SK-N-SH (cell line): ENCODE measurements around the gene PTPRS. TPM values are rescaled to one million over a fixed set of nuclear protein-coding genes. Genes with fewer than 3 reads are reported as not detected.

Experiments used
- CTCF ChIA-PET: fragments of 300-600, 350-600 bp; formaldehyde crosslinking; extraction: SDS; loops from one replicate; lab custom pipeline; 2021; lab: Yijun Ruan, JAX
- POLR2A ChIA-PET: fragments of 350-600 bp; sonication (Branson Sonifier 250); formaldehyde crosslinking; extraction: SDS; loops from one replicate; lab custom pipeline; 2020; ENCODE audit warnings: antibody characterized with exemption, inconsistent platforms; lab: Yijun Ruan, JAX
- DNase-seq: peaks from one replicate; pipeline ENCODE4 v3.0.0; 2012
- H2AFZ ChIP-seq: fragments of 200-600 bp; sonication (generic); 2 replicates; pipeline ENCODE4 v1.8.1; 2016; ENCODE audit warnings: antibody characterized with exemption, mild to moderate bottlenecking, low read depth
- H3F3A ChIP-seq: fragments of 200-600 bp; sonication (generic); replicated peaks from 2 replicates; pipeline ENCODE3; 2016; ENCODE audit warnings: antibody characterized with exemption, mild to moderate bottlenecking; ENCODE audit not compliant: insufficient read depth
- H3K27ac ChIP-seq, 2 experiments: fragments of 200-500 bp in 1 of 2; fragments of 200-600 bp in 1 of 2; sonication (Bioruptor generic) in 1 of 2; sonication (generic), shearing (Covaris generic) in 1 of 2; 2 replicates each; pipeline versions ENCODE4 v1.5.1 to v1.6.1; 2014 to 2016; ENCODE audit warnings: low read depth in 2 of 2, inconsistent platforms in 1 of 2, low read length in 1 of 2, mild to moderate bottlenecking in 1 of 2, mixed read lengths in 1 of 2
- H3K27me3 ChIP-seq: fragments of 200-600 bp; sonication (generic), shearing (Covaris generic); 2 replicates; pipeline ENCODE4 v1.6.1; 2016; ENCODE audit warnings: mixed run types; ENCODE audit not compliant: insufficient read depth
- H3K36me3 ChIP-seq, 2 experiments: fragments of 200-500 bp in 1 of 2; fragments of 200-600 bp in 1 of 2; sonication (Bioruptor generic) in 1 of 2; sonication (generic) in 1 of 2; replicated peaks in 1 of 2; 2 replicates each; pipeline versions ENCODE3 to v1.5.1; 2014 to 2016; ENCODE audit warnings: low read length in 1 of 2, mild to moderate bottlenecking in 1 of 2; ENCODE audit not compliant: insufficient read depth in 2 of 2, control insufficient read depth in 1 of 2
- H3K4me1 ChIP-seq, 2 experiments: fragments of 200-500 bp in 1 of 2; fragments of 200-600 bp in 1 of 2; sonication (Bioruptor generic) in 1 of 2; sonication (generic), shearing (Covaris generic) in 1 of 2; 2 replicates each; pipeline versions ENCODE4 v1.5.1 to v1.6.1; 2014 to 2016; ENCODE audit warnings: low read depth in 1 of 2, low read length in 1 of 2, mixed run types in 1 of 2; ENCODE audit not compliant: insufficient read depth in 2 of 2, control insufficient read depth in 1 of 2
- H3K4me2 ChIP-seq: fragments of 200-600 bp; sonication (generic), shearing (Covaris generic); 2 replicates; pipeline ENCODE4 v1.6.1; 2017; ENCODE audit warnings: mixed run types
- H3K4me3 ChIP-seq, 2 experiments: fragments of 200-500 bp in 1 of 2; fragments of 200-600 bp in 1 of 2; sonication (Bioruptor generic) in 1 of 2; sonication (generic), shearing (Covaris generic) in 1 of 2; 2 replicates each; pipeline versions ENCODE4 v1.5.1 to v1.8.1; 2014 to 2016; ENCODE audit warnings: low read depth in 2 of 2, inconsistent platforms in 1 of 2, low read length in 1 of 2, mild to moderate bottlenecking in 1 of 2, mixed read lengths in 1 of 2, moderate library complexity in 1 of 2
- H3K79me2 ChIP-seq: fragments of 200-600 bp; sonication (generic); 2 replicates; pipeline ENCODE4 v1.8.1; 2017; ENCODE audit warnings: mild to moderate bottlenecking; ENCODE audit not compliant: insufficient read depth
- H3K9ac ChIP-seq: fragments of 200-600 bp; sonication (generic); 2 replicates; pipeline ENCODE4 v1.6.1; 2017; ENCODE audit warnings: mixed run types
- H3K9me2 ChIP-seq: fragments of 200-600 bp; sonication (generic); 2 replicates; pipeline ENCODE4 v1.6.1; 2017; ENCODE audit warnings: mixed run types
- H3K9me3 ChIP-seq: fragments of 200-600 bp; sonication (generic); 2 replicates; pipeline ENCODE4 v1.6.1; 2017; ENCODE audit warnings: mixed run types, mild to moderate bottlenecking, moderate library complexity
- H4K20me1 ChIP-seq: fragments of 200-600 bp; sonication (generic); 2 replicates; pipeline ENCODE4 v1.6.1; 2017; ENCODE audit warnings: mild to moderate bottlenecking, mixed run types; ENCODE audit not compliant: insufficient read depth
- CHD2 ChIP-seq: fragments of 150-350 bp; IDR thresholded peaks from 2 replicates; pipeline ENCODE4 v1.6.1; 2018; ENCODE audit warnings: low read length; ENCODE audit not compliant: partially characterized antibody
- EP300 ChIP-seq, 2 experiments: IDR thresholded peaks; 2 replicates each; pipeline versions ENCODE4 v1.4.0 to v1.6.1; 2012; ENCODE audit warnings: borderline replicate concordance in 1 of 2, low read depth in 1 of 2, low read length in 1 of 2
- FOXJ3 ChIP-seq: sonication (generic); formaldehyde crosslinking; IDR thresholded peaks from 2 replicates; pipeline ENCODE4 v1.5.1; 2020; ENCODE audit warnings: mild to moderate bottlenecking, missing genetic modification reagents
- GATA2 ChIP-seq: sonication (generic); formaldehyde crosslinking; IDR thresholded peaks from 2 replicates; pipeline ENCODE4 v1.5.0; 2020; ENCODE audit warnings: mild to moderate bottlenecking, missing genetic modification reagents
- JUND ChIP-seq: IDR thresholded peaks from 2 replicates; pipeline ENCODE4 v1.4.0; 2012
- MEF2A ChIP-seq: IDR thresholded peaks from 2 replicates; pipeline ENCODE4 v1.4.0; 2012; ENCODE audit warnings: low read depth, borderline replicate concordance
- MXI1 ChIP-seq: IDR thresholded peaks from 2 replicates; pipeline ENCODE4 v1.6.1; 2012; ENCODE audit warnings: mild to moderate bottlenecking, low read depth, low read length, improper control_type of control experiment
- RAD21 ChIP-seq: IDR thresholded peaks from 2 replicates; pipeline ENCODE4 v1.6.1; 2012; ENCODE audit warnings: mild to moderate bottlenecking, low read length
- RCOR1 ChIP-seq: fragments of 150-350 bp; IDR thresholded peaks from 2 replicates; pipeline ENCODE4 v1.6.1; 2017; ENCODE audit warnings: antibody characterized with exemption, low read length
- SIN3A ChIP-seq: IDR thresholded peaks from 2 replicates; pipeline ENCODE4 v1.6.1; 2012; ENCODE audit warnings: low read depth, mild to moderate bottlenecking, low read length, moderate library complexity, borderline replicate concordance
- TAF1 ChIP-seq: IDR thresholded peaks from 2 replicates; pipeline ENCODE4 v1.6.1; 2012; ENCODE audit warnings: low read depth, mild to moderate bottlenecking, low read length, moderate library complexity, borderline replicate concordance
- TCF12 ChIP-seq: IDR thresholded peaks from 2 replicates; pipeline ENCODE4 v1.4.0; 2012
- WGBS: methylation state at CpG from one replicate; pipeline ENCODE4 v1.1.6; 2017; ENCODE audit warnings: low lambda C conversion rate; 5-methylcytosine and 5-hydroxymethylcytosine counted together
- polyA plus RNA-seq, 3 experiments: library from polyadenylated mRNA; depleted of rRNA; stranded (reverse); fragments of >200 nt; gene quantifications; 2 replicates each; pipeline ENCODE4 v1.2.3, GENCODE V29; 2012
- TF ChIP-seq, protein P1 (sequence below): fragments of 150-350 bp; IDR thresholded peaks from 2 replicates; pipeline ENCODE4 v1.6.1; 2017; ENCODE audit warnings: antibody characterized with exemption, low read length, low read depth, borderline replicate concordance
- TF ChIP-seq, protein P2 (sequence below): IDR thresholded peaks from 2 replicates; pipeline ENCODE4 v1.4.0; 2012; ENCODE audit warnings: low read depth, borderline replicate concordance
- TF ChIP-seq, protein P3 (sequence below): fragments of 200-600 bp; sonication (generic); IDR thresholded peaks from 2 replicates; pipeline ENCODE4 v1.6.1; 2017; ENCODE audit warnings: antibody characterized with exemption, mild to moderate bottlenecking, moderate library complexity

PTPRS gene
- polyA plus RNA-seq, 1 of the 3 experiments (the other 2 are of a cell fraction), result 91.0 TPM

DNA sequence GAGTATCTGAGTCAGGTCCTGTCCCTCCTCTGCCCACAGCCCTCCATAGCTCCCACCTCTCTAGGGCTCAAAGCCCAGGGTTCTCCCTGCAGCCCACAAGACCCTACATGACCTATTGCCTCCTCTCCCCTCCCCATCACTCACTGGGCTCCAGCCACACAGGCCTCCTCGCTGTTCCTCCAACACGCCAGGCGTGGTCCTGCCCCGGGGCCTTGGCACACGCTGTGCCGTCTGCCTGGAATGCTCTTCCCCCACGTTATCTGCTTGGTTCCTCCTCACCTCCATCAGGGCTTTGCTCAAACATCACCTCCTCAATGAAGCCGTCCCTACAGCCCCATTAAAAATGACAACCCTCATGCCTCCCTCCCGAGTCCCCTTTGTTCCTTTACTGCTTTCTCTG lies 21.1 kb downstream of the PTPRS start (continued):
- TF ChIP-seq, protein P1, sequence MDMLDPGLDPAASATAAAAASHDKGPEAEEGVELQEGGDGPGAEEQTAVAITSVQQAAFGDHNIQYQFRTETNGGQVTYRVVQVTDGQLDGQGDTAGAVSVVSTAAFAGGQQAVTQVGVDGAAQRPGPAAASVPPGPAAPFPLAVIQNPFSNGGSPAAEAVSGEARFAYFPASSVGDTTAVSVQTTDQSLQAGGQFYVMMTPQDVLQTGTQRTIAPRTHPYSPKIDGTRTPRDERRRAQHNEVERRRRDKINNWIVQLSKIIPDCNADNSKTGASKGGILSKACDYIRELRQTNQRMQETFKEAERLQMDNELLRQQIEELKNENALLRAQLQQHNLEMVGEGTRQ, result no peak
- TF ChIP-seq RCOR1, result no peak
- no peak for TF ChIP-seq MEF2A
- TF ChIP-seq, protein P2, sequence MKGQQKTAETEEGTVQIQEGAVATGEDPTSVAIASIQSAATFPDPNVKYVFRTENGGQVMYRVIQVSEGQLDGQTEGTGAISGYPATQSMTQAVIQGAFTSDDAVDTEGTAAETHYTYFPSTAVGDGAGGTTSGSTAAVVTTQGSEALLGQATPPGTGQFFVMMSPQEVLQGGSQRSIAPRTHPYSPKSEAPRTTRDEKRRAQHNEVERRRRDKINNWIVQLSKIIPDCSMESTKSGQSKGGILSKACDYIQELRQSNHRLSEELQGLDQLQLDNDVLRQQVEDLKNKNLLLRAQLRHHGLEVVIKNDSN, result no peak
- no peak for TF ChIP-seq MXI1
- no peak for TF ChIP-seq TAF1

DNA sequence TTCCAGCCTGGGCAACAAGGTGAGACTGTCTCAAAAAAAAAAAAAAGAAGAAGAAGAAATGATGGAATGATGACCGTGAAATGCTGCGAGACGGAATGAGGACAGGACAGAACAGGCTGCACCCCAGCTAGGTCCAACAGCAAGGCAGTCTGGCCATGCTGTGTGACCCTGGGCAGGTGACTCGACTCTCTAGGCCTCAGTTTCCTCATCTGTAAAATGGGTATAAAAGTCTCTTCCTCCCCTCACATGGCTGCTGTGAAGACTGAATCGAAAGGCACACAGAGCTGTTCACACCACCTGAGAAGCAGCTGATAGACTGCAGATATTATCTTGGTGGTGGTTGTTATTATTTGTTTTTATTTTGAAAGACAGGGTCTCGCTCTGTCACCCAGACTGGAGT lies 22.3 kb downstream of the PTPRS start:
- H3K27ac ChIP-seq, result no peak overlapping the region
- H3K79me2 ChIP-seq, result no peaks in the 10 kb centered on the region
- no peaks in the 10 kb centered on the region for H3K9me3 ChIP-seq
- no peak overlapping the region for H2AFZ ChIP-seq
- H3K4me2 ChIP-seq, result no peak overlapping the region
- CTCF ChIA-PET, result interaction anchor here (0.9 to 1.0 kb wide), 2 partner anchors 16 to 19 kb away, joined by 3 read pairs; no protein-coding TSS in a partner anchor
- DNase-seq, result no peak
- no peaks in the 10 kb centered on the region for H3K27me3 ChIP-seq
- no peaks in the 10 kb centered on the region for H3K9me2 ChIP-seq
- WGBS, result 91% methylated on average over 6 of the region's 6 CpGs
- no peak overlapping the region for H3K9ac ChIP-seq
- H4K20me1 ChIP-seq, result peaks cover 33% of the 10 kb centered on the region; the same call in 1 of the 2 replicates
- H3K4me1 ChIP-seq, result peaks cover 0 to 1% of the 10 kb centered on the region in 2 experiments; a peak in 1 of 4 replicates
- TF ChIP-seq SIN3A, result no peak
- no peak for TF ChIP-seq JUND
- TF ChIP-seq FOXJ3, result no peak
- no peak for TF ChIP-seq TCF12
- TF ChIP-seq MXI1, result no peak
- TF ChIP-seq CHD2, result no peak
- TF ChIP-seq RAD21, result no peak
- TF ChIP-seq, protein P3, sequence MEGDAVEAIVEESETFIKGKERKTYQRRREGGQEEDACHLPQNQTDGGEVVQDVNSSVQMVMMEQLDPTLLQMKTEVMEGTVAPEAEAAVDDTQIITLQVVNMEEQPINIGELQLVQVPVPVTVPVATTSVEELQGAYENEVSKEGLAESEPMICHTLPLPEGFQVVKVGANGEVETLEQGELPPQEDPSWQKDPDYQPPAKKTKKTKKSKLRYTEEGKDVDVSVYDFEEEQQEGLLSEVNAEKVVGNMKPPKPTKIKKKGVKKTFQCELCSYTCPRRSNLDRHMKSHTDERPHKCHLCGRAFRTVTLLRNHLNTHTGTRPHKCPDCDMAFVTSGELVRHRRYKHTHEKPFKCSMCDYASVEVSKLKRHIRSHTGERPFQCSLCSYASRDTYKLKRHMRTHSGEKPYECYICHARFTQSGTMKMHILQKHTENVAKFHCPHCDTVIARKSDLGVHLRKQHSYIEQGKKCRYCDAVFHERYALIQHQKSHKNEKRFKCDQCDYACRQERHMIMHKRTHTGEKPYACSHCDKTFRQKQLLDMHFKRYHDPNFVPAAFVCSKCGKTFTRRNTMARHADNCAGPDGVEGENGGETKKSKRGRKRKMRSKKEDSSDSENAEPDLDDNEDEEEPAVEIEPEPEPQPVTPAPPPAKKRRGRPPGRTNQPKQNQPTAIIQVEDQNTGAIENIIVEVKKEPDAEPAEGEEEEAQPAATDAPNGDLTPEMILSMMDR, result no peak
- no peak for TF ChIP-seq GATA2 (CRISPR knock-in tag)
- no peak for TF ChIP-seq EP300 (IDR thresholded peaks at IDR 0.05; ENCODE audit: borderline replicate concordance in 1 of 2, low read depth in 1 of 2, low read length in 1 of 2)
- H3K36me3 ChIP-seq, result no peaks in the 10 kb centered on the region
- no peaks in the 10 kb centered on the region for H3F3A ChIP-seq
- H3K4me3 ChIP-seq, result no peak overlapping the region
- POLR2A ChIA-PET, result interaction anchor here (2.2 kb wide), 1 partner anchor 9 kb away, joined by 6 read pairs; no protein-coding TSS in a partner anchor
